Skin of body (tissue), 2 donors: ENCODE results near the gene PRRX2. TPM values are rescaled to one million over a fixed set of nuclear protein-coding genes. Genes with fewer than 3 reads are reported as not detected.
"Not testable (repeated sequence)": the region's sequence is repeated elsewhere in the genome, so short reads cannot be mapped to it uniquely, and the experiment has no call there.

Experiments used
- DNase-seq: peaks from one replicate; lab custom pipeline; 2025; lab: John Stamatoyannopoulos, UW
- total RNA-seq: library from RNA; depleted of rRNA; stranded (reverse); fragments of >200 nt; gene quantifications from one replicate; pipeline ENCODE4 v1.2.3, GENCODE V29; 2014

PRRX2 gene
- total RNA-seq, 1 donor from 2014 or later, result 9.4 TPM

DNA sequence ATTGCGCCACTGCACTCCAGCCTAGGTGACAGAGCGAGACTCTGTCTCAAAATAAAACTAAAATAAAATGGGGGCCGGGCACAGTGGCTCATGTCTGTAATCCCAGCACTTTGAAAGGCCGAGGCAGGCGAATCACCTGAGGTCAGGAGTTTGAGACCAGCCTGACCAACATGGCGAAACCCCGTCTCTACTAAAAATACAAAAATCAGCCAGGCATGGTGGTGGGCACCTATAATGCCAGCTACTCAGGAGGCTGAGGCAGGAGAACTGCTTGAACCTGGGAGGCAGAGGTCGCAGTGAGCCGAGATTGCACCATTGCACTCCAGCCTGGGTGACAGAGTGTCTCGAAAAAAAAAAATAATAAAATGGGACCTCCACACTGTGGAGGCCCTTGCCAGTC, 29.1 kb upstream of the PRRX2 start:
- not testable (repeated sequence) for DNase-seq

DNA sequence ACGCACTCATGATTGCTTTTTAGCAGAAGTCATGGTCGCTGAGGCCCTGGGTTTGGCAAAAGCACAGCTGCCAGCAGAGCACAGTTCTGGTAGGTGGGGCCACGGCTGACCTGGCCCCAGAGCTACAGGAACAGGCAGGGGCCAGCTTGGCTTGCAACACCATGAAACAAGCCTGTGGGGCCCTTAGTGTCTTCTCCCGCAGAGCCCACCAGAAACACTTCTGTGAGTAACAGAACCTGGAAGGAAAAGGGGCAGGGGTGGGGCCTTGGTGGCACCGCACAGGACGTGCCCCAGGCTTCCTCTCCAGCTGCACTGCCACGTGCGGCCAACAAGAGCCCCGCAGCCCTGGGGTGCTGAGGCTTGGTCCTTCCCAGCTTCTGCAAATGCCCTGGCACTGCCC, 28.3 kb upstream of the PRRX2 start:
- no peak for DNase-seq

DNA sequence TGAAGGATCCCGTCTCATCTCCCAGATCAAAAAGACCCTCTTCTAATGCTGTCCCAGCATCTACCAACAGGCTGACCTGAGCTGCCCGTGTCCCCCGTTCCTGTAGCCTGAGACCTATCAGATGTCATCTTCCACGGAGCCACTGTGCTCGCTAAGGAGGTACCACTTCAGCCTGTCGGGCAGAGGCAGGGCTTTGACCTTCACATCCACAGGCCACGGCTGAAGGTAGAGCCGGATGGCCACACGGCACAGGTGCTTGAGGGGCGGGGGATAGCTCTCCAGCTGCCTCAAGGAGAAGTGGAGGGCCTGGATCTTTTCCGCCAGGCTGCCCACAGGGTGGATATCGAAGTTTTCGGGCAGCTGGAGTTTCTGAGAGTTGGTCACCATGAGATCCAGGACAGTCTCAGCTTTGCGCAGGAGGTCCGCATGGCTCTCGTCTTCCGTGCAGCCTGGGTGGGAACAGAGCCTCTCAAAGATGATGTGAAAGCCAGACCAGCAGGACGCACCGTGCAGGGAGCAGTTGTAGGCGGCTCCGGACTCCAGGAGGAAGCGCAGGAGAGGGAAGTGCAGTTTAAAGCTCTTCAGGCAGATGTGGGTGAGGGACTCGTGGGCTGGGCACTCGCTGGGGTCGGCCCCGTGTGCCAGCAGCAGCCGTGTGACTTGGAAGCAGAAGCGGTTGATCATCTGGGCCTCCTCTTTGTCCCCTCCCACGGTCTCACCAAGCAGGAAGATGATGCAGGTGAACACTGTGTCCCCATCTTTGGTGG, 27.6 kb upstream of the PRRX2 start:
- no peak for DNase-seq

DNA sequence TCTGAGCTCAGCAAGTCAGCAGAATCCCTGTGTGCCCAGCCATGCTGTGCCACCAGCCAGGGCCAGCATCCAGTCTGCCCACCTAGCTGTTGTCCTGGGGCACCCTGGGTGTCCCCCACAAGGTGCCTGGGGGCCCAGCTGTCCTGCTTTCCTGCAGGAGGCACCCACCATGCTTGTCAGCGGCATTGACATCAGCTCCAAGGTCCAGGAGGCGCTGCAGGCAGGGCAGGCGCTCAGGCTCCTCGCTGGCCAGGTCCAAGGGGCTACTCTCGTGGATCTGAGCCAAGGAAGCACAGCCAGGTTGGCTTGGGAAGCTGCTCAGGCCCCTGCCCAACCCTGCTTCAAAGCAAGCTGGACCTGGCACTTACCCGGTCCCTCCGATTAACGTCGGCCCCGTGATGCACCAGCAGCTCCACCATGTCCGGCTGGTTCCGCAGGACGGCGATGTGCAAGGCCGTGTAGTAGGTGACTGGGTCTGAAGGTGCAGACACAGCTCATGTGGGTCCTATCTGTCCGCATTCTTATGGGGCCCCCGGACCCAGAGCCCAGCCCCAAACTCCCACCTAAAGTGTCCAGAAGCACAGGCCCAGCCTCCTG, 26.3 kb upstream of the PRRX2 start:
- DNase-seq, result no peak

DNA sequence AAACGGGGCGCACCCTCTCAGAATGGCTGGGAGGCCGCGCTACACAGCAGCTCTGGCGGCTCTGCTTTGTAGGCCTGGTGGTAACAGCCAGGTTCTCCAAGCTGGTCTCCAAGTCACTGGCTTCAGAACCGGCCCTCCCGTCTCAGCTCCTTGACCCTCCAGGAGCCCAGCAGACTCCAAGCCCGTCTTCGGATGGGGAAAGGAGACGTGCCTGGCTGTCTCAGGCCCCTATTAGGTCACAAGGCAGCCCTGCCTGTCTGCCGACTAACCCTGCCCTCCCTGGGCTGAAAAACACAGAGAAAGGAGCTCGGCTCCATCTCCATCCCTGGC, 25.7 kb upstream of the PRRX2 start:
- DNase-seq, result no peak

DNA sequence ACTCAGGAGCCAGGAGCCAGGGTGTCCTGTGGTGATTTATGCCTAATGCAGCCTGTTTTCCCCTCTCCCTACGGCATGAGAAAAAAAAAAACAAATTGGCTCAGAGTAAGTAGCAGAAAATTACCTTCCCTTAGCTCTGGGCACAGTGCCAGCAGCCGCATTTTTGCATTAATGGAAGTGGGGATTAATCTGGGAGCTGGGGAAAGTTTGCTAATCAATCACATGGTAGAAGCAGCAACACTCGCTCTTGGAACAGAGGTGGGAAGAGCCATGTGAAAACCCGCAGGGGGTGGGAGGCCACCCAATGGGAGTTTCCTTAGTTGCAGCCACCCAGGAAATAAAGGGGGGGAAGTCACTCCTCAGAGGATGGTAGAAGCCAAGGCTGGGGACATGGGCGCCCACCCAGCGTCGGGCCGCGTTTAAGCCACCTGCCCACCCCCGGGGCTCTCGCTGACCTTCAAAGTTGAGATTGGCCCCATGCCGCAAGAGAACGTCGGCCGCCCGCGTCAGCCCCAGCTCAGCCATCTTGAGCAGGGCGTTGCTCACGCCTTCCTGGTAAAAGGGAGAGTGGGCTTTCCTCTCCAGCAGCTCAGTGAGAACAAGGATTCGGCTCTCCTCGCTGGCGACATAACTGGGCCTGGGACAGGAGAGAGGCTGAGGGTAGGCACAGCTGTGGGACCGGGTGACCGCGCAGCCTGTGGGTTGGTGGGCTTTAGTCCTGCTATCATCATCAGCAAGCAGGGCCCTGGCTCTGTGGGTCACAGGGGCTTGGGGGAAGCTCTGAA, 25.2 kb upstream of the PRRX2 start:
- DNase-seq, result no peak

DNA sequence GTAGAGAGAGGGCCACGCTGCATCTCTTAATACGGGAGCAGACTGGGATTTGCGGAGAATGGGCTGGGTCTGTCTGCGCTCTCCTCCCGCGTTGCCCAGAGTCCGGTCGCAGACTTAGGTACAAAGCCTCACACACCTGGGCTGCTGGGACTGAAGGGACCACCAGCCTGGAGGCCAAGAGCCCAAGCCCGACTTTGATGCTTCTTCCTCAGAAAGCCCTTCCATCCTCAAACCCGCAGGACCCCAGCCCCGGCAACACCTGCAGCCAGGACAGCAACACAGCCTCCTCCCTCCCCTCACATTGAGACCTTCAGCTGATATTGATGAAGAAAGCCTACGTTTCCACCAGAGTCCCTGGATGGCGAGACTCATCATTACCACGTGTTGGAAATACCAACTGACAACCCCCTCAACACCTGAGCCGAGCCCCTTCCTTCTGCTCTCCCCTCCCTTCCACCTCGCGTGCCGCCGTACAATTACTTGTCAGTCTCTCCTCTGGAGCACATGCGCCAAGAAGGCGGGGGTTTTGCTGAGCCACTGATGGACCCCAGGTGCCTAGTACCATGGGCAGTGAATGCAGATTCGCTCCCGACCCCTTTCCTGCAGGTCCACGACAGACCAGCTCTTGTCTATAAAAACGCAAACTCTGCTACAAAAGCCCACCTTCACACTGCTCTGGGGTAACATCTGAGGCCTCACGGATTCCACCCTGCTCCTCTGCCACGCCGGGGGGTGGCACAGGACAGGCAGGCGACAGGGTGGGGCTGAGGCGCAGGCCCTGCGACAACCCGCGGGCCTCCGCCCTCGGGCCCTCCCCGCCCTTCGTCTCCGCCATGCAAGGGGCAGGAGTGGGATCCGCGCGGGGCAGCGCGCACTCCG, 24.3 kb upstream of the PRRX2 start:
- DNase-seq, result no peak

DNA sequence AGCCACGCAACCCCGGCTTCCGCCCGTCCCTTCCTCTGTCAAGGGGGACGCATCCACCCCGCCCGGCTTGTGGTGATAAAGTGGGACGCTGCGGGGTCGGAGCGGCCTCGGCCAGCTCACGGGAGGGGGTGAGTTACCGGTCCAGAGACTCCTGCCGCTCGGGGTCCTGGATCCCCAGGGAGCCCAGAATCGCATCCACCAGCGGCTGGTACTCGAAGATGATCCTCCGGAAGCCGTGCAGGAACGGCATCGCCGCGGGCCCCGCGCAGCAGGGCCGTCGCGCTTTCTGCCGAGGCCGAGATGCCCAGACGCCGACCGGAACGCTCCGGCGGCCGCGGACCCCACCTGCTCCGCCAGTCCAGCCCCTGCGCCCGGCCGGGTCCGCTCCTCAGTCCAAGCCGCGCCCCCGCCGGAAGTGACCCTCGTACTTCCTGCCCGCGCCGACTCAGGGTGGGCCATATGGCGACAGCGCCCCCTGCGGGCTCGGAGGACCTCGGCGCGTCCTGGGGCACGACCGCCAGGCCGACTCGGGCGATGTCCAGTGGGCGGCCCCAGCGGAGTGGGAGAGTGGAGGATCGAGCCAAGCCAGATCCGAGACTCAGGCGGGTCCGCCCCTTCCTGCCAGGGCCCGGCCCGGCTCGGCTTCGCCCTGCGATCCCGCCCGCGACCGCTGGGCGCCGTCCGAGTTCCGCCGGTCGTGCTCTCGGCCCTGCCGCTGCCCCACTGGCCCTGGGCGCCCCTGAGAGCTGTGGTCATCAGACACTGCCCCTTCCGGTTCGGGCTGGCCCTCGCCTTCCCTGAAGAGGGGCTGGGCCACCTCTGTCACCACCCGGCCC, 23.5 kb upstream of the PRRX2 start, which contains the start of gene ASB6:
Gene ASB6 (minus strand): TSS at position 402 of the 836 bp plus-strand sequence. CDS start 152 bp downstream, at position 250.
- peak; percentile 94 for DNase-seq

DNA sequence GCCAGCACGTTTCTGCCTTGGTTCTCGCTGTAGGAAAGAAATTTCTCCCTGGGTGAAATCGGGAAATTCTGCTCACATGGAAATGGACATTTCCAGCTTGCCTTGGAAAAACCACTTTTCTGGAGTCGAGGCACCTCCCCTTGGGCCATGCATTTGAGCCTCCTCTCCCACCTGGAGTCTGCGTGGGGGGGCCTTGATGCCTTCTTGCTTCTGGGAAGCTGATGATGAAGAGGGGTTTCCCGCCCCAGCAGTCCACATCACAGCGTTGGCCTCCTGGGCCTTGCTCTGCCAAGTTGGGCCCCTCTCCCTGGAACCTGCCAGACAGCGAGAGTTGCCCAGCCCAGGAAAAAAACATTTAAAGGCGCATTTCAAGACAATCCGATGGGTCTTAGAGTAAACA, 21.7 kb upstream of the PRRX2 start:
- DNase-seq, result no peak

DNA sequence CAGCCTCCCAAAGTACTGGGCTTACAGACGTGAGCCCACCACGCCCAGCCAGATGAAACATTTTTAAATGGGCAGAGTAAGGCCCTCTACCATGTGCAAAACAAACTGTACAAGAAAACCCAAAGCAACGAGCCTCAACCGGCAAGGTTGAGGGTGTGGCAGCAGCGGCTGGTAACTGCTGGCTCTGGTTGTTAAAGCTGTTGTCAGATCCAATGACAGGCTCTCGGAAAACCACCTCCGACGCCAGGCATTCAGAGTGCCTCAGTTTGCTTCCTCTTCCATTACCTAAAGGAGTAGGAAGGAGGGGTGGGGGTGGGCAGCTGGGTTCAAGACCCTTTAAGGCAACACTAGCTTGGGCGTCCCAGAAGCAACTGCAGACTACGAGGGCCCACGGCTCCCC, 21.1 kb upstream of the PRRX2 start:
- no peak for DNase-seq

DNA sequence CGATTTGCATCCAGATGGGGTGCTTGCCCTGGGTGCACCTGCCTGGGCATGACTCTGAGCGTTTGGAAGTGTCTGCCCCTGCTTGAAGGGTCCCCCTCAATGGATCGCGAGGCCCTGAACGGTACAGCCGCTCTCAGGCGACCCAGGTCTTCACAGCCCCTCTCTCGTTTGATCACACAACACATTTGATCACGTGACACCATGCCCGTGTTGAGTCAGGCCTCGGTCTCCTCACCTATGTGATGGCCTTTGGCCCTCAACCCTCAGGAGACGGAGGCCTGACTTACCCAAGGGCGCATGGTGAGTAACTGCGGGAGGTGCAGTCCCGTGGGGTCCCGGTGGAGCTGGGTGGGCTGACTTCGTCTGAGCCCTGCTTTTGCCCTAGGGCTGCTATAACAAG, 20.5 kb upstream of the PRRX2 start:
- no peak for DNase-seq

DNA sequence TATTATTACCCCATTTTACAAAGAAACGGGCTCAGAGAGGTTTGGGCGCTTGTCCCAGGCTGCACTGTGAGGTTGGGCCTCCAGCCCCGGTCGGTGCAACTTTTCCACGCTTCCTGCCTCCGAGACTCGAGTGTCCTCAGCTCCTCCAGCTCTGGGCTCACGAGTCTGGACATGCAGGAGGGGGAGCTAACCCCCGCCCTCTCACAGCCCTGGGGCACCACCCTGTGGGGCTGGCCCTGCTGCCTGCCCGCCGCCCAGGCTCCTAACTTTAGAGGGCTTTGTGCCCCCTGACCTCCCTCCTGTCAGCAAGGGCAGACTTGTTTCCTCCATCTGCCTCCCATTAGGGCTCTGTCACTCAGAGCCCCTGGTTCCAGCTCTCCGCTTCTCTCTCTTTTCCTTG, 19.2 kb upstream of the PRRX2 start:
- DNase-seq, result no peak

DNA sequence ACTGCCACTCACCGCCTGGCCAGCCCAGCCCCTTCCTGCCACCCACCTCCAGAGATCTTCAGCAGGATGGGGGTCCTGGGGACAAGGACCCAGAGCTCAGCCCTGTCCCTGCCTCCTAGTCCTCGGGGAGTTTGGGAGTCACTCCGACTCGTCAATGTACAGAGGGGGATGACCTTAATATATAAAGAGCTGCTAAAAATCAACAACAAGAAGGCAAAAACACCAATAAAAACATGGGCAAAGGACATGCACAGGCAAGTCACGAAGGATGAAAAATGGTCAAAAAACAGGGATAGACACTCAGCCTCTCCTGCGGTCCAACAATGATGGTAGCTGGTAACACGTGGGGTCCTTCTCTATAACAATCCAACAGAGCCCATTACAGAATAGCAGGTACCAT, 18.8 kb upstream of the PRRX2 start:
- DNase-seq, result no peak

DNA sequence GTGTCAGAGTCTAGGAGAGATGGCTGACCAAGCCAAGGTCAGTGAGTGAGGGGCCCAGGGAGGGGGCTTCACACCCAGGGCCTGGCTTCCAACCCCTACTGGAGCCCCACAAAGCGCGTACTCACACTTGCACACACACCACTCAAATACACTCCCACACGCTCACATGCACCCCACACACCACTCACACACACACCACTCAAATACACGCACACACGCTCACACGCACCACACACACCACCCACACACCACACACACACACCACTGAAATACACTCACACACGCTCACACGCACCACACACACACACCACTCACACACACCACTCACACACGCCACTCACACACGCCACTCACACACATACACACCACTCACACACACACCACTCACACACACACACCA, 17.8 kb upstream of the PRRX2 start:
- DNase-seq, result no peak

DNA sequence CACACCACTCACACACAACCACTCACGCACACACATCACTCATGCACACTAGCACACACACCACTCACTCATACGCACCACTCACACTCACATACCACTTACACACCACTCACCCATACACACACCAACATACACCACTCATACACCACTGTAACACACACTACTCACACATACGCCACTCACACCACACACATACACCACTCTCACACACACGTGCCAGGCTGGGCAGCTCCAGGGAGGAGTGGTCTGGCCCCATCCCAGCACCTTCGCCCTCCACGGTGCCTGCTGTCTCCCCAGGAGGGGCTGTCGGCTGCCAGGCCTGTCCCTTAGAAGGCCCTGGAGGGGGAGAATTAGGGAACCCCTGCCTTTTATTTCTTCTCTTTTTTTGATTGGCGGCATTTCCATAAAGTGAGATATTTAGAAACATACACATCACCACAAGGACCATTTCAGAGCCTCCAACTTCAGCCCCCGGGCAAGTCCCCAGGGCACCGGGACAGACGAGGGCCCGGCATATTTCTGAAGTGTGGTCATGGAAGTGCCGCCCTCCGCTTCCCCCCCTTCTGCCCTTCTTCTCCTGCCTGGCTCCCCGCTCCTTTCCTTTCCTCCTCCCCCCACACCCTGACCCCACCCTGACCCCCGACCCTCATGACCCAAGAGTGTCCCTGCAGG, 17.2 kb upstream of the PRRX2 start:
- DNase-seq, result no peak

DNA sequence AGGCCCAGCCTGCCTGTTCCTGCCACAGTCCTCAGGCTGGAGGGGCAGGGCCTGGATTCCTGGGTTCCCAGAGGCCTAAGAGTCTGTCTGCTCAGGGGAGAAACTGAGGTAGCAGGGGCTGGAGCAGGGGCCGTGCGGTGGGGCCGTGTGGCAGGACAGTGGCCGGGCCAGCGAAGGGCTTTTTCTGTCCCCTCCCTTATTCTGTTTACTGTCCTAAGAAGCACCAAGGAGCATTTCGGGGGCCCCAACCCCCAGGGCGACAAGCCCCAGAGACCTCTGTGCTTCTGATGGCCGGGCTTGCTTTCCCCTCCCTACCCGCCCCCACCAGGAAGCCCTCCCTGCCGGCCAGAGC, 16.7 kb upstream of the PRRX2 start:
- DNase-seq, result no peak

DNA sequence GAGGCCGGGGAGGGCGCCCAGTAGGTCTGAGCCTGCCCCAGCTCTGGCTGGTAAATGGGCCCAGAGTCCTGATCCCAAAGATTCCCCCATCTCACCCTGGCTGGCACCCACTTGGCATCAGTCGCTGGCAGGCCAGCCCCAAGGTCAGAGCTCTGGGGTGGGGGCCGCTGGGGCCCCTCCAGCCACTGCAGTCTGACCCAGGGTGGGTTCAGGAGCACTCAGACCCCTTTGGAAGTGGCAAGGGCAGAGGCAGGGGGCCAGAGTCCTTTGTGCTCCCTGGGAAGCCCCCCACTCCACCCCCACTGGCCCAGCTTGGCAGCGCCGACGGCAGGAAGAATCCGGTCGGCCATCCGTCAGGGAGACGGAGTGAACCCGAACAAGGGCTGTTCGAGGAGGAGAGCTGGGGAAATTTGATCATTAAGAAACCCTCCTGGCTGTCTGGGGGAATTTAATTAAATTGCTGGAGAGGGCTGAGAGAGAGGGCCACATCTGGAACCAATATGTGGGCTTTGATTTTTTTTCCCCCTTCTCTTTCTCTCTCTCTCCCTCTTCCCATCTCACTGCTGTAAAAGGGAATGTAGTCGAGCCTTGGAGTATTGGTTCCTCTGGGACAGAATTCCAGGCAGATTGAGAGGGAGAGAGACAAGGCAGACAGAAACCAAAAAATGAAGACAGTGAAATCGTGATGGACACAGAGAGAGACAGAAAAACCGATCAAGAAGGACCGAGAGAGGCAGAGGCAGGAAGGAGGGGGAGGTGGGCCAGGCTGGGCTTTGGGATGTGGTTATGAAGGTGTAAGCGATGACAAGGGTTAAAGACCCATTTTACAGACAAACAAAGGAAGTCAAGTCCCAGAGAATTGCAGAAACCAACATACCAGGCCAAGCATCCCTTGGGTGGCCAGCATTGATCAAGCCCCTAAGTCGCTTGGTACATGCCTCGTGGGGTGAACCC, 15.4 kb upstream of the PRRX2 start:
- peak; percentile 83 for DNase-seq

DNA sequence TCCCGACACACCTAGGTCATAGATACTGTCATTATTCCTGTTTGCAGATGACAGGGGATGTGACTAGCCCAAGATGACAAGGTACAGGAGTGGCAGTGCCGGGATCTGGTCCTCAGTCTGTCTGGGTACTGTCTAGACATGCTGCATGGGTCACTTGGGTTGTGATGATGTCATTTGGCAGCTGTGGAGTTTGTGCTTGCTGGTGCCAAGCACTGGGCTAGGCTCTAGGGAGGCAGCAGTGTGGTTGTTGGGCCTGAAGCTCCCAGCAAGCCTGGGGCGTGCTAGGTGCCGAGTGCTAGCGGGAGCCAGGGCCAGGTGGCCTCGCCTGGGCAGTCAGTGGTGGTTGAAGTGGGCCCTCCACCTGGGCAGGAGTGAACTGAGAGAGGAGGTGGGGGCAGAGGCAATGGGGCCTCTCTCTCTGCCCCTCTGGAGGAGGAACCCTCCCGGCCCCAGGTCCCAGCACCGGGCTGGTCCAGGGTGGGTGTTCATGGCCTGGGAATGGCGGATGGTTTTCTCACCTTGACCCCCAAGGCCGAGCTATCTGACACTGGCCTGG, 14.7 kb upstream of the PRRX2 start:
- no peak for DNase-seq
